Measurements from ENCODE around the gene TNIK.

DNA sequence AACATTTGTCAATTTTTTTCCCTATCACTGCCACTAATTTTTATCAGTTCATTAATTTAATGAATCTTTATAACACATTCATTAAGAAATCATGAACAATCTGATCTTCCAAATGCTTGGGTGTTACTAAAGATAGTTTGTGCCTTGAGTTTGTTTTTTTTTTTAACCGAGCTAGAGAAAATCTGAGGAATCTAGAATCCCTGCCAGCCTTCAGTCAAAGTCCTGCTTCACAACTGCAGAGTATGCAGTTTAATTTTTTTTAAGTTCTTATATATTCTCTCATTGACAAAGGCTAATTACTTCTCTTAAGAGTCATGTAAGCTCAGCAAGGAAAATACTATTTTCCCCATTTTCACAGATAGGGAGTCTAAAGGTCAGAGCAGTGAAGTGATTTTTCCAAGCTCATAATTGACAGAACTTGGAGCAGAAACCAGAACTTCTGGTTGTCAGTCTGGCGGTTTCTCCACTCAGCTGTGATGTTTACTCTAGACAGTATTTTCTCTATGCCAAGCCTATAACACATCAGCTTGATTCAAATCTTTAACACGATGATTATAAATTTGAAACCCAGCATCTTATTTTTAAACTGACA, 55.7 kb downstream of the TNIK start:
- TF ChIP-seq POLR2A (IDR thresholded peaks at IDR 0.05) (no peak), EP300 (IDR thresholded peaks at IDR 0.05; ENCODE audit: low read depth) (no peak)
- TF ChIP-seq, protein P1, sequence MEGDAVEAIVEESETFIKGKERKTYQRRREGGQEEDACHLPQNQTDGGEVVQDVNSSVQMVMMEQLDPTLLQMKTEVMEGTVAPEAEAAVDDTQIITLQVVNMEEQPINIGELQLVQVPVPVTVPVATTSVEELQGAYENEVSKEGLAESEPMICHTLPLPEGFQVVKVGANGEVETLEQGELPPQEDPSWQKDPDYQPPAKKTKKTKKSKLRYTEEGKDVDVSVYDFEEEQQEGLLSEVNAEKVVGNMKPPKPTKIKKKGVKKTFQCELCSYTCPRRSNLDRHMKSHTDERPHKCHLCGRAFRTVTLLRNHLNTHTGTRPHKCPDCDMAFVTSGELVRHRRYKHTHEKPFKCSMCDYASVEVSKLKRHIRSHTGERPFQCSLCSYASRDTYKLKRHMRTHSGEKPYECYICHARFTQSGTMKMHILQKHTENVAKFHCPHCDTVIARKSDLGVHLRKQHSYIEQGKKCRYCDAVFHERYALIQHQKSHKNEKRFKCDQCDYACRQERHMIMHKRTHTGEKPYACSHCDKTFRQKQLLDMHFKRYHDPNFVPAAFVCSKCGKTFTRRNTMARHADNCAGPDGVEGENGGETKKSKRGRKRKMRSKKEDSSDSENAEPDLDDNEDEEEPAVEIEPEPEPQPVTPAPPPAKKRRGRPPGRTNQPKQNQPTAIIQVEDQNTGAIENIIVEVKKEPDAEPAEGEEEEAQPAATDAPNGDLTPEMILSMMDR (IDR thresholded peaks at IDR 0.05) = no peak
